ENCODE data around the gene CD300LB. TPM values are rescaled to one million over a fixed set of nuclear protein-coding genes. Genes with fewer than 3 reads are reported as not detected.

The CD300LB gene
- total RNA-seq, 1 experiment from 2014 or later = not detected

GRCh38 chr17:74526681-74527080, 4.6 kb downstream of the CD300LB start:
- CTCF ChIA-PET = interaction anchor here (1.2 to 1.6 kb wide), 4 partner anchors 17 to 159 kb away, joined by 3 to 5 read pairs (median 4); no protein-coding TSS in a partner anchor
- H3K36me3 Mint-ChIP-seq = no peaks in the 10 kb centered on the region
- peaks cover 5% of the 10 kb centered on the region for H3K9me3 Mint-ChIP-seq
- ATAC-seq (no peak), DNase-seq (ENCODE audit: low spot score) (no peak)
- no peak overlapping the region for H3K4me3 Mint-ChIP-seq
- H3K27ac Mint-ChIP-seq = no peak overlapping the region
- TF ChIP-seq JUN (CRISPR knock-in tag; IDR thresholded peaks at IDR 0.05) (no peak), MYBL2 (CRISPR knock-in tag; IDR thresholded peaks at IDR 0.05) (no peak), ZNF138 (CRISPR knock-in tag; conservative IDR thresholded peaks at IDR 0.05) (no peak), ZNF396 (CRISPR knock-in tag; IDR thresholded peaks at IDR 0.05; ENCODE audit: borderline replicate concordance) (no peak), KAT7 (CRISPR knock-in tag; IDR thresholded peaks at IDR 0.05; ENCODE audit: borderline replicate concordance) (no peak), NFYB (CRISPR knock-in tag; conservative IDR thresholded peaks at IDR 0.05; ENCODE audit: low read depth) (no peak), ZSCAN18 (CRISPR knock-in tag; IDR thresholded peaks at IDR 0.05) (no peak), SP1 (CRISPR knock-in tag; conservative IDR thresholded peaks at IDR 0.05) (no peak), SMAD4 (CRISPR knock-in tag; IDR thresholded peaks at IDR 0.05) (no peak), CREM (CRISPR knock-in tag; IDR thresholded peaks at IDR 0.05) (no peak), SMAD3 (CRISPR knock-in tag; IDR thresholded peaks at IDR 0.05; ENCODE audit: borderline replicate concordance) (no peak), ZNF671 (CRISPR knock-in tag; IDR thresholded peaks at IDR 0.05) (no peak), PREB (CRISPR knock-in tag; IDR thresholded peaks at IDR 0.05; ENCODE audit: borderline replicate concordance) (no peak), ATF1 (CRISPR knock-in tag; IDR thresholded peaks at IDR 0.05) (no peak), TP53 (CRISPR knock-in tag; IDR thresholded peaks at IDR 0.05) (no peak), ZNF423 (CRISPR knock-in tag; IDR thresholded peaks at IDR 0.05) (no peak), GRHL2 (CRISPR knock-in tag; IDR thresholded peaks at IDR 0.05; ENCODE audit: insufficient replicate concordance, severe bottlenecking) (no peak)
- TF ChIP-seq, protein P1, sequence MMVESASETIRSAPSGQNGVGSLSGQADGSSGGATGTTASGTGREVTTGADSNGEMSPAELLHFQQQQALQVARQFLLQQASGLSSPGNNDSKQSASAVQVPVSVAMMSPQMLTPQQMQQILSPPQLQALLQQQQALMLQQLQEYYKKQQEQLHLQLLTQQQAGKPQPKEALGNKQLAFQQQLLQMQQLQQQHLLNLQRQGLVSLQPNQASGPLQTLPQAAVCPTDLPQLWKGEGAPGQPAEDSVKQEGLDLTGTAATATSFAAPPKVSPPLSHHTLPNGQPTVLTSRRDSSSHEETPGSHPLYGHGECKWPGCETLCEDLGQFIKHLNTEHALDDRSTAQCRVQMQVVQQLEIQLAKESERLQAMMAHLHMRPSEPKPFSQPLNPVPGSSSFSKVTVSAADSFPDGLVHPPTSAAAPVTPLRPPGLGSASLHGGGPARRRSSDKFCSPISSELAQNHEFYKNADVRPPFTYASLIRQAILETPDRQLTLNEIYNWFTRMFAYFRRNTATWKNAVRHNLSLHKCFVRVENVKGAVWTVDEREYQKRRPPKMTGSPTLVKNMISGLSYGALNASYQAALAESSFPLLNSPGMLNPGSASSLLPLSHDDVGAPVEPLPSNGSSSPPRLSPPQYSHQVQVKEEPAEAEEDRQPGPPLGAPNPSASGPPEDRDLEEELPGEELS (CRISPR knock-in tag; IDR thresholded peaks at IDR 0.05) = no peak
- TF ChIP-seq, protein P2, sequence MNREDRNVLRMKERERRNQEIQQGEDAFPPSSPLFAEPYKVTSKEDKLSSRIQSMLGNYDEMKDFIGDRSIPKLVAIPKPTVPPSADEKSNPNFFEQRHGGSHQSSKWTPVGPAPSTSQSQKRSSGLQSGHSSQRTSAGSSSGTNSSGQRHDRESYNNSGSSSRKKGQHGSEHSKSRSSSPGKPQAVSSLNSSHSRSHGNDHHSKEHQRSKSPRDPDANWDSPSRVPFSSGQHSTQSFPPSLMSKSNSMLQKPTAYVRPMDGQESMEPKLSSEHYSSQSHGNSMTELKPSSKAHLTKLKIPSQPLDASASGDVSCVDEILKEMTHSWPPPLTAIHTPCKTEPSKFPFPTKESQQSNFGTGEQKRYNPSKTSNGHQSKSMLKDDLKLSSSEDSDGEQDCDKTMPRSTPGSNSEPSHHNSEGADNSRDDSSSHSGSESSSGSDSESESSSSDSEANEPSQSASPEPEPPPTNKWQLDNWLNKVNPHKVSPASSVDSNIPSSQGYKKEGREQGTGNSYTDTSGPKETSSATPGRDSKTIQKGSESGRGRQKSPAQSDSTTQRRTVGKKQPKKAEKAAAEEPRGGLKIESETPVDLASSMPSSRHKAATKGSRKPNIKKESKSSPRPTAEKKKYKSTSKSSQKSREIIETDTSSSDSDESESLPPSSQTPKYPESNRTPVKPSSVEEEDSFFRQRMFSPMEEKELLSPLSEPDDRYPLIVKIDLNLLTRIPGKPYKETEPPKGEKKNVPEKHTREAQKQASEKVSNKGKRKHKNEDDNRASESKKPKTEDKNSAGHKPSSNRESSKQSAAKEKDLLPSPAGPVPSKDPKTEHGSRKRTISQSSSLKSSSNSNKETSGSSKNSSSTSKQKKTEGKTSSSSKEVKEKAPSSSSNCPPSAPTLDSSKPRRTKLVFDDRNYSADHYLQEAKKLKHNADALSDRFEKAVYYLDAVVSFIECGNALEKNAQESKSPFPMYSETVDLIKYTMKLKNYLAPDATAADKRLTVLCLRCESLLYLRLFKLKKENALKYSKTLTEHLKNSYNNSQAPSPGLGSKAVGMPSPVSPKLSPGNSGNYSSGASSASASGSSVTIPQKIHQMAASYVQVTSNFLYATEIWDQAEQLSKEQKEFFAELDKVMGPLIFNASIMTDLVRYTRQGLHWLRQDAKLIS (CRISPR knock-in tag; IDR thresholded peaks at IDR 0.05; ENCODE audit: borderline replicate concordance) = no peak
- TF ChIP-seq, protein P3, sequence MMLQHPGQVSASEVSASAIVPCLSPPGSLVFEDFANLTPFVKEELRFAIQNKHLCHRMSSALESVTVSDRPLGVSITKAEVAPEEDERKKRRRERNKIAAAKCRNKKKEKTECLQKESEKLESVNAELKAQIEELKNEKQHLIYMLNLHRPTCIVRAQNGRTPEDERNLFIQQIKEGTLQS (CRISPR knock-in tag; conservative IDR thresholded peaks at IDR 0.05) = no peak
- peaks cover 36% of the 10 kb centered on the region for H3K27me3 Mint-ChIP-seq (ENCODE audit: low read depth)
- POLR2A ChIA-PET = no interaction called here
- peaks cover 2% of the 10 kb centered on the region for H3K4me1 Mint-ChIP-seq
